GM20000 (cell line): ENCODE results near the gene GCHFR.

Source experiments
- DNase-seq: peaks from one replicate; pipeline ENCODE4 v3.0.0; 2012; ENCODE audit warnings: low spot score
- TF ChIP-seq, protein P1 (sequence below): IDR thresholded peaks from 2 replicates; pipeline ENCODE4 v1.5.1; 2012; ENCODE audit warnings: mild to moderate bottlenecking, control low read depth; ENCODE audit errors: extremely low read depth, missing control alignments

Gene GCHFR

GRCh38 chr15:40815042-40815698 lies 51.3 kb downstream of the GCHFR start:
- no peak for DNase-seq
- TF ChIP-seq, protein P1, sequence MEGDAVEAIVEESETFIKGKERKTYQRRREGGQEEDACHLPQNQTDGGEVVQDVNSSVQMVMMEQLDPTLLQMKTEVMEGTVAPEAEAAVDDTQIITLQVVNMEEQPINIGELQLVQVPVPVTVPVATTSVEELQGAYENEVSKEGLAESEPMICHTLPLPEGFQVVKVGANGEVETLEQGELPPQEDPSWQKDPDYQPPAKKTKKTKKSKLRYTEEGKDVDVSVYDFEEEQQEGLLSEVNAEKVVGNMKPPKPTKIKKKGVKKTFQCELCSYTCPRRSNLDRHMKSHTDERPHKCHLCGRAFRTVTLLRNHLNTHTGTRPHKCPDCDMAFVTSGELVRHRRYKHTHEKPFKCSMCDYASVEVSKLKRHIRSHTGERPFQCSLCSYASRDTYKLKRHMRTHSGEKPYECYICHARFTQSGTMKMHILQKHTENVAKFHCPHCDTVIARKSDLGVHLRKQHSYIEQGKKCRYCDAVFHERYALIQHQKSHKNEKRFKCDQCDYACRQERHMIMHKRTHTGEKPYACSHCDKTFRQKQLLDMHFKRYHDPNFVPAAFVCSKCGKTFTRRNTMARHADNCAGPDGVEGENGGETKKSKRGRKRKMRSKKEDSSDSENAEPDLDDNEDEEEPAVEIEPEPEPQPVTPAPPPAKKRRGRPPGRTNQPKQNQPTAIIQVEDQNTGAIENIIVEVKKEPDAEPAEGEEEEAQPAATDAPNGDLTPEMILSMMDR: no peak
